PC-3 (cell line): ENCODE results near the gene SEMA3A.

Experiments used
- CTCF ChIP-seq: fragments of 300-600 bp; sonication (generic); conservative IDR thresholded peaks from 2 replicates; pipeline ENCODE4 v1.5.1; 2017; ENCODE audit warnings: antibody characterized with exemption, low read depth, mild to moderate bottlenecking, low read length
- EZH2 ChIP-seq: fragments of 300-600 bp; sonication (generic); IDR thresholded peaks from one replicate; pipeline ENCODE4 v1.6.1; 2017; ENCODE audit warnings: antibody characterized with exemption, mild to moderate bottlenecking, low read length; ENCODE audit not compliant: unreplicated experiment

- TF ChIP-seq CTCF = no peak
- TF ChIP-seq EZH2 = no peak
Observed at GRCh38 chr7:84237533-84238173, 43.1 kb upstream of the SEMA3A start.
